Astrocyte (in vitro differentiated cells and primary cell): ENCODE results near the gene FCRL1. TPM values are rescaled to one million over a fixed set of nuclear protein-coding genes. Genes with fewer than 3 reads are reported as not detected.

Experiments
- DNase-seq: peaks from one replicate; pipeline ENCODE4 v3.0.0-alpha.2; 2010; ENCODE audit warnings: low read depth
- FAIRE-seq: peaks from 2 replicates; lab custom pipeline; 2011; peaks lifted over from hg19 to GRCh38; lab: Jason Lieb, UNC
- H2AFZ ChIP-seq: 2 replicates; pipeline ENCODE4 v1.6.0; 2012; ENCODE audit warnings: low read depth, low read length, inconsistent platforms
- H3K27ac ChIP-seq: 2 replicates; pipeline ENCODE4 v1.5.1; 2011; ENCODE audit warnings: low read depth, low read length, inconsistent platforms
- H3K27me3 ChIP-seq: 2 replicates; pipeline ENCODE4 v1.6.0; 2011; ENCODE audit warnings: low read length, inconsistent platforms; ENCODE audit not compliant: insufficient read depth
- H3K36me3 ChIP-seq: 2 replicates; pipeline ENCODE4 v1.5.1; 2011; ENCODE audit warnings: low read length, inconsistent platforms; ENCODE audit not compliant: insufficient read depth
- H3K4me1 ChIP-seq: 2 replicates; pipeline ENCODE4 v1.5.1; 2011; ENCODE audit warnings: low read length, inconsistent platforms; ENCODE audit not compliant: insufficient read depth
- H3K4me2 ChIP-seq: 2 replicates; pipeline ENCODE4 v1.6.0; 2012; ENCODE audit warnings: low read length, inconsistent platforms
- H3K4me3 ChIP-seq: 2 replicates; pipeline ENCODE4 v1.5.1; 2011; ENCODE audit warnings: low read depth, mild to moderate bottlenecking, low read length, inconsistent platforms; ENCODE audit not compliant: insufficient read depth
- H3K79me2 ChIP-seq: 2 replicates; pipeline ENCODE4 v1.6.0; 2012; ENCODE audit warnings: mild to moderate bottlenecking, low read length, inconsistent platforms; ENCODE audit not compliant: insufficient read depth
- H3K9ac ChIP-seq: 2 replicates; pipeline ENCODE4 v1.6.0; 2012; ENCODE audit warnings: mild to moderate bottlenecking, low read length, inconsistent platforms
- H3K9me3 ChIP-seq: 2 replicates; pipeline ENCODE4 v1.5.1; 2012; ENCODE audit warnings: low read depth, mild to moderate bottlenecking, low read length, inconsistent platforms; ENCODE audit not compliant: insufficient read depth
- H4K20me1 ChIP-seq: 2 replicates; pipeline ENCODE4 v1.6.0; 2012; ENCODE audit warnings: low read length, inconsistent platforms; ENCODE audit not compliant: insufficient read depth
- H3K27ac Mint-ChIP-seq: one replicate; pipeline ENCODE4 v1.8.0; 2021; ENCODE audit warnings: mild to moderate bottlenecking, mixed read lengths; ENCODE audit not compliant: unreplicated experiment
- H3K27me3 Mint-ChIP-seq: one replicate; pipeline ENCODE4 v1.8.0; 2021; ENCODE audit warnings: low read depth, mixed read lengths; ENCODE audit not compliant: unreplicated experiment
- H3K36me3 Mint-ChIP-seq: one replicate; pipeline ENCODE4 v1.8.0; 2021; ENCODE audit warnings: low read depth, mixed read lengths; ENCODE audit not compliant: unreplicated experiment
- H3K4me1 Mint-ChIP-seq: one replicate; pipeline ENCODE4 v1.8.0; 2021; ENCODE audit warnings: low read depth, mixed read lengths; ENCODE audit not compliant: unreplicated experiment
- H3K4me3 Mint-ChIP-seq: one replicate; pipeline ENCODE4 v1.8.0; 2021; ENCODE audit warnings: mild to moderate bottlenecking, moderate library complexity, mixed read lengths; ENCODE audit not compliant: unreplicated experiment
- H3K9me3 Mint-ChIP-seq: one replicate; pipeline ENCODE4 v1.8.0; 2021; ENCODE audit warnings: mild to moderate bottlenecking, mixed read lengths; ENCODE audit not compliant: unreplicated experiment
- EZH2 ChIP-seq: IDR thresholded peaks from 2 replicates; pipeline ENCODE4 v1.6.1; 2012; ENCODE audit warnings: mild to moderate bottlenecking, low read length, inconsistent platforms; ENCODE audit not compliant: insufficient read depth
- total RNA-seq: library from RNA; stranded (reverse); gene quantifications from 2 replicates; pipeline ENCODE4 v1.2.1, GENCODE V29; 2021
- TF ChIP-seq, protein P1 (sequence below): IDR thresholded peaks from 2 replicates; pipeline ENCODE4 v1.5.1; 2011; ENCODE audit warnings: low read depth, mild to moderate bottlenecking, inconsistent platforms, low read length, moderate library complexity; ENCODE audit not compliant: insufficient read depth

The FCRL1 gene
- total RNA-seq, 1 donor from 2014 or later, result not detected

DNA sequence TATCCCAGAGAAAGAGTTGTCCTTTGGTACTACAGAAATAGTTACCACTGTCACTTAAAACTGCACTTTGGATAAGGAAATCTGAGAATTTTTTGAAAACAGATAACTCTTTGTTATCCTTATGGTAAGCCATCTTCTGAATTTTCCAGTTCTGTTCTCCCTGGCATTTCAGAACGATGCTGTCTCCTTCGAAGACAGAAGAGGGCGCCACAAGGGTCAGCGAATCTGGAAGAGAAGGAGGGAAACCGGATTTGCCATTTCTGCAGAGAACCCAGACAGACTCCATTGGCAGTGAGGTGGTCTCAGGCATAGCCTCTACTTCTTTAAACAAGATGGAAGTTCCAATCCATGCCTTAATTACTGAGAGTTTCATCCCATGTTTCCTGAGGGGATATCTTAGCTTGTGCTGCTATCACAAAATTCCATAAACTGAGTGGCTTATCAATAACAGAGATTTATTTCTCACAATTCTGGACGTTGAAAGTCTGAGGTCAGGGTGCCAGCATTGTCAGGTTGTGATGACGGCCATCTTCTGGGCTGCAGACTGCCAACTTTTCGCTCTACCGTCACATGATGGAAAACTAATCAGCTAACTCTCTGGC lies 49.4 kb downstream of the FCRL1 start:
- Histone ChIP-seq H3K4me3 (no peak overlapping the region), H3K4me2 (no peak overlapping the region), H3K9ac (no peak overlapping the region), H3K27ac (no peak overlapping the region), H2AFZ (no peak overlapping the region), H4K20me1 (no peaks in the 10 kb centered on the region), H3K27me3 (no peaks in the 10 kb centered on the region), H3K79me2 (no peaks in the 10 kb centered on the region), H3K36me3 (no peaks in the 10 kb centered on the region), H3K9me3 (peaks cover 3% of the 10 kb centered on the region), H3K4me1 (no peaks in the 10 kb centered on the region)
- H3K9me3 Mint-ChIP-seq, result no peaks in the 10 kb centered on the region
- H3K4me1 Mint-ChIP-seq, result peaks cover 6% of the 10 kb centered on the region
- FAIRE-seq, result no peak
- H3K27me3 Mint-ChIP-seq, result peaks cover 12% of the 10 kb centered on the region
- H3K27ac Mint-ChIP-seq, result no peak overlapping the region
- no peaks in the 10 kb centered on the region for H3K36me3 Mint-ChIP-seq
- TF ChIP-seq, protein P1, sequence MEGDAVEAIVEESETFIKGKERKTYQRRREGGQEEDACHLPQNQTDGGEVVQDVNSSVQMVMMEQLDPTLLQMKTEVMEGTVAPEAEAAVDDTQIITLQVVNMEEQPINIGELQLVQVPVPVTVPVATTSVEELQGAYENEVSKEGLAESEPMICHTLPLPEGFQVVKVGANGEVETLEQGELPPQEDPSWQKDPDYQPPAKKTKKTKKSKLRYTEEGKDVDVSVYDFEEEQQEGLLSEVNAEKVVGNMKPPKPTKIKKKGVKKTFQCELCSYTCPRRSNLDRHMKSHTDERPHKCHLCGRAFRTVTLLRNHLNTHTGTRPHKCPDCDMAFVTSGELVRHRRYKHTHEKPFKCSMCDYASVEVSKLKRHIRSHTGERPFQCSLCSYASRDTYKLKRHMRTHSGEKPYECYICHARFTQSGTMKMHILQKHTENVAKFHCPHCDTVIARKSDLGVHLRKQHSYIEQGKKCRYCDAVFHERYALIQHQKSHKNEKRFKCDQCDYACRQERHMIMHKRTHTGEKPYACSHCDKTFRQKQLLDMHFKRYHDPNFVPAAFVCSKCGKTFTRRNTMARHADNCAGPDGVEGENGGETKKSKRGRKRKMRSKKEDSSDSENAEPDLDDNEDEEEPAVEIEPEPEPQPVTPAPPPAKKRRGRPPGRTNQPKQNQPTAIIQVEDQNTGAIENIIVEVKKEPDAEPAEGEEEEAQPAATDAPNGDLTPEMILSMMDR, result no peak
- no peak for TF ChIP-seq EZH2
- no peak for DNase-seq
- H3K4me3 Mint-ChIP-seq, result no peak overlapping the region

DNA sequence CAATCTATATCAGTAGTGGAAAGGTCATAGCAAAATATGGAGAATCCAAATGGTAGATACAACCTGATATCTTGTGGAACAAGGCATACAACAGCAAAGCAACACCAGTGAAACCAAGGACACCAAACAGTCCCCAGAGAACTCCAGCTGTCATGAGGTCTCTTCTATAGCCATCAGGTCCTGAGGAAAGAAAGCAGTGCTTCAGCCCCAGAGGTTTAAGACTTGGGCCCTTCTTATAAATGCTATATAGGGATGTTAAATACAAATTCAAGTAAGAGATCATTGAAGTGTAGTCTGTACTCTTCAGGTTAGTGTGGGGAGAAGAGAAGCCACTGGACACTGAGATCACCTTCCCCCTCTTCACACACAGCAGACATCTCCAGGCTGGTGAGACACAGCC lies 53.1 kb downstream of the FCRL1 start:
- Histone ChIP-seq H3K9me3 (peaks cover 5% of the 10 kb centered on the region), H3K27me3 (no peaks in the 10 kb centered on the region), H3K27ac (no peak overlapping the region), H2AFZ (no peak overlapping the region), H3K9ac (no peak overlapping the region), H3K4me2 (no peak overlapping the region), H4K20me1 (no peaks in the 10 kb centered on the region), H3K79me2 (no peaks in the 10 kb centered on the region), H3K4me1 (no peaks in the 10 kb centered on the region), H3K4me3 (no peak overlapping the region), H3K36me3 (no peaks in the 10 kb centered on the region)
- Mint-ChIP-seq H3K36me3 (no peaks in the 10 kb centered on the region), H3K27ac (no peak overlapping the region), H3K4me3 (no peak overlapping the region), H3K27me3 (peaks cover 9% of the 10 kb centered on the region), H3K4me1 (peaks cover 3% of the 10 kb centered on the region), H3K9me3 (no peaks in the 10 kb centered on the region)
- no peak for DNase-seq
- FAIRE-seq, result no peak
- TF ChIP-seq EZH2, result no peak
- TF ChIP-seq, protein P1, result no peak

DNA sequence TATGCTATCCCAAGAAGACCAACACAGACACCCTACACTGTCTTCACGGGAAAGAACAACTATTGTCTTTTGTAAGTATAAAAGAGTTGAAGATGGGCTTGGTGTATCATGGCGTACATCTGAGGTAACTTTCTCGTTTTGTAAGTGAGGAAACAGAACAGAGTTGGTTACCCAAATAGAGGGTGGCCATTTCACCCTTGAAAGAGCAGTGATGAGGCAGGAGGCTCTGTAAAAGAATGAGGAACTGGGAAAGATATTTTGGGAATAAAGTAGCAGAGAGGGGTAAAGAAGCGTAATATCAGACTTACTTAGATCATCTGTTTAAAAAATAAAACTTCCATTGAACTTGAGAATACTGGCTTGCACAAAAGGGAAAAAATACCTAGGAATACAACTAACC lies 61.9 kb downstream of the FCRL1 start:
- Histone ChIP-seq H3K4me1 (no peaks in the 10 kb centered on the region), H2AFZ (no peak overlapping the region), H3K36me3 (no peaks in the 10 kb centered on the region), H3K4me2 (no peak overlapping the region), H3K9ac (no peak overlapping the region), H3K79me2 (no peaks in the 10 kb centered on the region), H3K9me3 (peaks cover 2% of the 10 kb centered on the region), H3K4me3 (no peak overlapping the region), H3K27me3 (no peaks in the 10 kb centered on the region), H3K27ac (no peak overlapping the region), H4K20me1 (no peaks in the 10 kb centered on the region)
- Mint-ChIP-seq H3K4me1 (no peaks in the 10 kb centered on the region), H3K4me3 (no peak overlapping the region), H3K27me3 (no peaks in the 10 kb centered on the region), H3K36me3 (no peaks in the 10 kb centered on the region), H3K9me3 (no peaks in the 10 kb centered on the region), H3K27ac (no peak overlapping the region)
- FAIRE-seq, result no peak
- TF ChIP-seq, protein P1, result no peak
- no peak for TF ChIP-seq EZH2
- no peak for DNase-seq
